SK-N-SH treated with all-trans-retinoic acid at 6 μM for 48 hours (cell line): ENCODE results near the gene PHKA2.

Experiments
- ATAC-seq: fragments of 200-7000 bp; cut with Tn5 transposase; 3 replicates; pipeline ENCODE4 v1.9.1; 2020; ENCODE audit warnings: mild to moderate bottlenecking, moderate library complexity
- ARNTL ChIP-seq: fragments of 450-650 bp; formaldehyde crosslinking; IDR thresholded peaks from 2 replicates; pipeline ENCODE4 v1.5.0; 2020; ENCODE audit warnings: low read depth, mild to moderate bottlenecking, moderate library complexity, borderline replicate concordance
- BACH2 ChIP-seq: fragments of 250-450 bp; sonication (Bioruptor Pico); IDR thresholded peaks from 2 replicates; pipeline ENCODE4 v1.9.0; 2021; ENCODE audit warnings: mild to moderate bottlenecking, borderline replicate concordance
- CSDC2 ChIP-seq: fragments of 250-450 bp; sonication (Bioruptor Pico); IDR thresholded peaks from 2 replicates; pipeline ENCODE4 v1.5.0; 2020; ENCODE audit warnings: mild to moderate bottlenecking, moderate library complexity
- ESRRG ChIP-seq: fragments of 250-450 bp; sonication (Bioruptor Pico); IDR thresholded peaks from 2 replicates; pipeline ENCODE4 v1.6.1; 2021; ENCODE audit warnings: mild to moderate bottlenecking
- GLIS3 ChIP-seq: fragments of 250-450 bp; sonication (Bioruptor Pico); IDR thresholded peaks from 2 replicates; pipeline ENCODE4 v1.5.0; 2020; ENCODE audit warnings: mild to moderate bottlenecking, moderate library complexity
- ISL1 ChIP-seq: fragments of 250-450 bp; sonication (Bioruptor Pico); IDR thresholded peaks from 2 replicates; pipeline ENCODE4 v2.1.2; 2022; ENCODE audit warnings: mild to moderate bottlenecking, moderate library complexity
- OSR1 ChIP-seq: fragments of 250-450 bp; sonication (Bioruptor Pico); IDR thresholded peaks from 2 replicates; pipeline ENCODE4 v1.8.0; 2022; ENCODE audit warnings: moderate library complexity, mild to moderate bottlenecking, inconsistent platforms
- PATZ1 ChIP-seq: fragments of 250-450 bp; sonication (Bioruptor Pico); IDR thresholded peaks from 2 replicates; pipeline ENCODE4 v1.8.0; 2020; ENCODE audit warnings: mild to moderate bottlenecking, moderate library complexity, borderline replicate concordance
- POU6F1 ChIP-seq: fragments of 250-450 bp; sonication (Bioruptor Pico); IDR thresholded peaks from 2 replicates; pipeline ENCODE4 v1.8.0; 2021; ENCODE audit warnings: low read depth, mild to moderate bottlenecking, moderate library complexity, borderline replicate concordance
- PPARA ChIP-seq: fragments of 250-450 bp; sonication (Bioruptor Pico); IDR thresholded peaks from 2 replicates; pipeline ENCODE4 v1.5.0; 2020; ENCODE audit warnings: mild to moderate bottlenecking, borderline replicate concordance
- RARB ChIP-seq: fragments of 250-450 bp; sonication (Bioruptor Pico); IDR thresholded peaks from 2 replicates; pipeline ENCODE4 v1.8.0; 2021; ENCODE audit warnings: mild to moderate bottlenecking, moderate library complexity
- SNAI2 ChIP-seq: fragments of 250-450 bp; sonication (Bioruptor Pico); IDR thresholded peaks from 2 replicates; pipeline ENCODE4 v1.5.0; 2020; ENCODE audit warnings: mild to moderate bottlenecking, moderate library complexity
- TCF4 ChIP-seq: fragments of 250-450 bp; sonication (Bioruptor Pico); IDR thresholded peaks from 2 replicates; pipeline ENCODE4 v1.8.0; 2021; ENCODE audit warnings: mild to moderate bottlenecking, moderate library complexity, borderline replicate concordance
- TOX ChIP-seq: fragments of 250-450 bp; sonication (Bioruptor Pico); IDR thresholded peaks from 2 replicates; pipeline ENCODE4 v1.8.0; 2021; ENCODE audit warnings: mild to moderate bottlenecking, moderate library complexity, borderline replicate concordance
- TSHZ2 ChIP-seq: fragments of 250-450 bp; sonication (Bioruptor Pico); IDR thresholded peaks from 2 replicates; pipeline ENCODE4 v1.5.0; 2020; ENCODE audit warnings: mild to moderate bottlenecking, moderate library complexity
- ZC3H10 ChIP-seq: fragments of 250-450 bp; sonication (Bioruptor Pico); IDR thresholded peaks from 2 replicates; pipeline ENCODE4 v1.5.1; 2021; ENCODE audit warnings: mild to moderate bottlenecking, moderate library complexity
- ZFP3 ChIP-seq: fragments of 250-450 bp; sonication (Bioruptor Pico); IDR thresholded peaks from 2 replicates; pipeline ENCODE4 v1.5.0; 2020; ENCODE audit warnings: mild to moderate bottlenecking, moderate library complexity
- ZFP30 ChIP-seq: fragments of 450-650 bp; formaldehyde crosslinking; IDR thresholded peaks from 2 replicates; pipeline ENCODE4 v1.5.0; 2022; ENCODE audit warnings: mild to moderate bottlenecking, moderate library complexity
- ZNF565 ChIP-seq: fragments of 450-650 bp; formaldehyde crosslinking; conservative IDR thresholded peaks from 2 replicates; pipeline ENCODE4 v1.5.0; 2020; ENCODE audit warnings: low read depth, mild to moderate bottlenecking, moderate library complexity
- ZNF70 ChIP-seq: fragments of 450-650 bp; formaldehyde crosslinking; IDR thresholded peaks from 2 replicates; pipeline ENCODE4 v1.5.0; 2020; ENCODE audit warnings: mild to moderate bottlenecking, moderate library complexity
- ZNF8 ChIP-seq: fragments of 450-650 bp; formaldehyde crosslinking; IDR thresholded peaks from 2 replicates; pipeline ENCODE4 v1.5.0; 2020; ENCODE audit warnings: mild to moderate bottlenecking, moderate library complexity
- TF ChIP-seq, protein P1 (sequence below): fragments of 250-450 bp; sonication (Bioruptor Pico); IDR thresholded peaks from 2 replicates; pipeline ENCODE4 v1.5.1; 2021; ENCODE audit warnings: mild to moderate bottlenecking, moderate library complexity
- TF ChIP-seq, protein P2 (sequence below): fragments of 250-450 bp; sonication (Bioruptor Pico); IDR thresholded peaks from 2 replicates; pipeline ENCODE4 v1.5.1; 2020; ENCODE audit warnings: low read depth, mild to moderate bottlenecking, moderate library complexity

The PHKA2 gene

DNA sequence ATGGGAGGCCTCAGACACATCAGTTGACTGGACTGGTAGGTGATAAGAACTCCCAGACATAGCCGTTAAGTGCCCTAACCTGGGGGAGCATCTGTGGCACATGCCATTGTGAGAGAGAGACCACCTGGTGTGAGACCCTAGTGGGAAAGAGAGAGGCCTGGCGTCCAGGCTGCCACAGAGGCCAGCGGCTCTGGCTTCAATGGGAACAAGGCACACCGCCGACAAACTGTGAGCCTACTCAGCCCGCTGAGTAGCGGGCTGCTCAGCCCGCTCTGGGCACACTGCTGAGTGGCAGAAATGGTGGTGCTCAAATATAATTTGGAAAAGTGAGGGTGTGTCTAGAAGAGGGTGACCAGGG, 34.0 kb downstream of the PHKA2 start:
- ATAC-seq = no peak
- no peak for TF ChIP-seq TOX
- no peak for TF ChIP-seq PATZ1 (CRISPR knock-in tag)
- no peak for TF ChIP-seq ZNF565 (CRISPR knock-in tag)
- TF ChIP-seq ARNTL = no peak
- no peak for TF ChIP-seq ZFP3 (CRISPR knock-in tag)
- TF ChIP-seq TCF4 (CRISPR knock-in tag) = no peak
- no peak for TF ChIP-seq ZFP30
- no peak for TF ChIP-seq ZNF70 (CRISPR knock-in tag)
- no peak for TF ChIP-seq ESRRG (CRISPR knock-in tag)
- TF ChIP-seq ZC3H10 (CRISPR knock-in tag) = no peak
- TF ChIP-seq POU6F1 (CRISPR knock-in tag) = no peak
- TF ChIP-seq ISL1 (CRISPR knock-in tag) = no peak
- TF ChIP-seq, protein P1, sequence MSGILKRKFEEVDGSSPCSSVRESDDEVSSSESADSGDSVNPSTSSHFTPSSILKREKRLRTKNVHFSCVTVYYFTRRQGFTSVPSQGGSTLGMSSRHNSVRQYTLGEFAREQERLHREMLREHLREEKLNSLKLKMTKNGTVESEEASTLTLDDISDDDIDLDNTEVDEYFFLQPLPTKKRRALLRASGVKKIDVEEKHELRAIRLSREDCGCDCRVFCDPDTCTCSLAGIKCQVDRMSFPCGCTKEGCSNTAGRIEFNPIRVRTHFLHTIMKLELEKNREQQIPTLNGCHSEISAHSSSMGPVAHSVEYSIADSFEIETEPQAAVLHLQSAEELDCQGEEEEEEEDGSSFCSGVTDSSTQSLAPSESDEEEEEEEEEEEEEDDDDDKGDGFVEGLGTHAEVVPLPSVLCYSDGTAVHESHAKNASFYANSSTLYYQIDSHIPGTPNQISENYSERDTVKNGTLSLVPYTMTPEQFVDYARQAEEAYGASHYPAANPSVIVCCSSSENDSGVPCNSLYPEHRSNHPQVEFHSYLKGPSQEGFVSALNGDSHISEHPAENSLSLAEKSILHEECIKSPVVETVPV (CRISPR knock-in tag) = no peak
- no peak for TF ChIP-seq ZNF8 (CRISPR knock-in tag)
- no peak for TF ChIP-seq CSDC2
- no peak for TF ChIP-seq PPARA
- no peak for TF ChIP-seq BACH2 (CRISPR knock-in tag)
- TF ChIP-seq OSR1 = no peak
- no peak for TF ChIP-seq GLIS3 (CRISPR knock-in tag)
- no peak for TF ChIP-seq TSHZ2 (CRISPR knock-in tag)

GRCh38 chrX:18949291-18949943, 34.5 kb downstream of the PHKA2 start:
- ATAC-seq = no peak
- no peak for TF ChIP-seq SNAI2 (CRISPR knock-in tag)
- no peak for TF ChIP-seq RARB (CRISPR knock-in tag)
- no peak for TF ChIP-seq ZFP3 (CRISPR knock-in tag)
- TF ChIP-seq BACH2 (CRISPR knock-in tag) = no peak
- no peak for TF ChIP-seq TCF4 (CRISPR knock-in tag)
- no peak for TF ChIP-seq ZC3H10 (CRISPR knock-in tag)

DNA sequence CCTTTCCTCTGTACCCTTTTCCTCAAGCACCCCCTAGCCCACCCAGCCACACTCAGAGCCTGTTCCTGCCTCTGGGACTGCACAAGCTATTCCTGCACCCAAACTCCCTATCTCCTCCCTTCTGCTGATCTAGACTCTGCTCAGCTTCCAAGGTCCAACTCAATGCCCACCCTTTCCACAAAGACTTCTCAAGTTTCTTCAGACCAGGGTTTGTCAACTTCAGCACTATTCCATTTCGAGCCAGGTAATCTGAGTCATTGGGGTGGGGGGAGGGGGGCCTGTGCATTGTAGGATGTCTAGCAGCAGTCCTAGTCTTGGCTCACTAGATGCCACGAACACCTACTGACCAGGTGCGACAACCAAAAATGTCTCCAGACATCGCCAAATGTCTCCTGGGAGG, 37.3 kb downstream of the PHKA2 start:
- ATAC-seq = no peak
- TF ChIP-seq CSDC2 = no peak
- TF ChIP-seq BACH2 (CRISPR knock-in tag) = no peak
- no peak for TF ChIP-seq POU6F1 (CRISPR knock-in tag)
- TF ChIP-seq, protein P2, sequence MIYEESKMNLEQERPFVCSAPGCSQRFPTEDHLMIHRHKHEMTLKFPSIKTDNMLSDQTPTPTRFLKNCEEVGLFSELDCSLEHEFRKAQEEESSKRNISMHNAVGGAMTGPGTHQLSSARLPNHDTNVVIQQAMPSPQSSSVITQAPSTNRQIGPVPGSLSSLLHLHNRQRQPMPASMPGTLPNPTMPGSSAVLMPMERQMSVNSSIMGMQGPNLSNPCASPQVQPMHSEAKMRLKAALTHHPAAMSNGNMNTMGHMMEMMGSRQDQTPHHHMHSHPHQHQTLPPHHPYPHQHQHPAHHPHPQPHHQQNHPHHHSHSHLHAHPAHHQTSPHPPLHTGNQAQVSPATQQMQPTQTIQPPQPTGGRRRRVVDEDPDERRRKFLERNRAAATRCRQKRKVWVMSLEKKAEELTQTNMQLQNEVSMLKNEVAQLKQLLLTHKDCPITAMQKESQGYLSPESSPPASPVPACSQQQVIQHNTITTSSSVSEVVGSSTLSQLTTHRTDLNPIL (CRISPR knock-in tag) = no peak
- no peak for TF ChIP-seq ISL1 (CRISPR knock-in tag)
- no peak for TF ChIP-seq GLIS3 (CRISPR knock-in tag)
- no peak for TF ChIP-seq TSHZ2 (CRISPR knock-in tag)
- TF ChIP-seq ZNF8 (CRISPR knock-in tag) = no peak
- no peak for TF ChIP-seq OSR1
- no peak for TF ChIP-seq ZC3H10 (CRISPR knock-in tag)
